ENCODE results near the gene MANEAL. TPM values are rescaled to one million over a fixed set of nuclear protein-coding genes. Genes with fewer than 3 reads are reported as not detected.

Gene MANEAL
- total and polyA plus RNA-seq, 2 of the 13 experiments (the other 11 are each of a cell fraction or from before 2014, with no cell fraction given) = 20.8 to 26.4 TPM

DNA sequence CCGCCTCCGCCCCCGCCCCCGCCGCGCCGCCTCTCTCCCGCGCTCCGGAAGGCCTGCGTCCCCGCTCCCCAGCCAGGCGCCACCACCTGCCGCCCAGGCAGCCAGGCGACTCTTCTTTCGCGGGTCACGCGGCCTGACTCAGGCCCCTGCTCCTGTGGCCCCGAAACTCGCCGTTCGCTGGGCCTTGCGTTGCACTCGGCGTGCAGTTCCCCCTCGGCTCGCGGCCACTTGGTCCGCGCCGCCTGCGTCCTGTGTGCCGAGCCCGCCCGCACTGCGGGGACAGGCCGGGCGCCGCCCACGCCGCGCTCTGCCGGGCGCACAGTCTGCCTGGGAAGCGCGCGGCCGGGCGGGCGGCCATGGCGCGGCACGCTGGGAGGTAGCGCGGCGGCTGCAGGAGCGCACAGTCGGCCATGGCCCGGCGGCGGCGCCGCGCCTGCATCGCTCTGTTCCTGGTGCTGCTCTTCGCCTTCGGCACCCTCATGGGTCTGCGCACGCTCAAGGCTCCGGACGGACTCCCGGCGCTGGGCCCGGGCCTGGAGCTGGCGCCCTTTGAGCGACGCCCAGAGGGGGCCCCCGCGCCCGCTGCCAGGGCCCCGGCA, at the start of gene MANEAL (continued):
- TF ChIP-seq PATZ1 (CRISPR knock-in tag; IDR thresholded peaks at IDR 0.05) (peak; percentile 71), CHD4 (IDR thresholded peaks at IDR 0.05; ENCODE audit: borderline replicate concordance, low read length) (no peak), EED (CRISPR knock-in tag; IDR thresholded peaks at IDR 0.05) (no peak), BRCA1 (CRISPR knock-in tag; IDR thresholded peaks at IDR 0.05) (no peak), MXD3 (CRISPR knock-in tag; IDR thresholded peaks at IDR 0.05) (no peak), ZNF232 (CRISPR knock-in tag; IDR thresholded peaks at IDR 0.05; ENCODE audit: borderline replicate concordance) (no peak), KDM4B (CRISPR knock-in tag; IDR thresholded peaks at IDR 0.05) (no peak), PHB2 (IDR thresholded peaks at IDR 0.05; ENCODE audit: partially characterized antibody) (no peak), RXRA (CRISPR knock-in tag; IDR thresholded peaks at IDR 0.05) (no peak), DR1 (CRISPR knock-in tag; IDR thresholded peaks at IDR 0.05) (no peak; the same call in 1 of the 2 replicates), ZNF263 (CRISPR knock-in tag; IDR thresholded peaks at IDR 0.05) (peak; percentile 29; the same call in 1 of the 2 replicates), ZNF343 (CRISPR knock-in tag; IDR thresholded peaks at IDR 0.05) (no peak), ZBTB37 (CRISPR knock-in tag; IDR thresholded peaks at IDR 0.05) (no peak), ZNF775 (CRISPR knock-in tag; IDR thresholded peaks at IDR 0.05; ENCODE audit: borderline replicate concordance) (no peak), PLRG1 (conservative IDR thresholded peaks at IDR 0.05) (no peak), ZNF496 (CRISPR knock-in tag; IDR thresholded peaks at IDR 0.05; ENCODE audit: insufficient replicate concordance) (no peak), NCOA2 (CRISPR knock-in tag; IDR thresholded peaks at IDR 0.05) (no peak; the same call in 1 of the 2 replicates), ZNF850 (CRISPR knock-in tag; conservative IDR thresholded peaks at IDR 0.05) (0 out of 2 replicates have a peak, but pooled peaks have one; percentile 49), TSC22D2 (CRISPR knock-in tag; IDR thresholded peaks at IDR 0.05; ENCODE audit: borderline replicate concordance) (no peak), RFX3 (CRISPR knock-in tag; IDR thresholded peaks at IDR 0.05) (no peak)
- TF ChIP-seq, protein P1, sequence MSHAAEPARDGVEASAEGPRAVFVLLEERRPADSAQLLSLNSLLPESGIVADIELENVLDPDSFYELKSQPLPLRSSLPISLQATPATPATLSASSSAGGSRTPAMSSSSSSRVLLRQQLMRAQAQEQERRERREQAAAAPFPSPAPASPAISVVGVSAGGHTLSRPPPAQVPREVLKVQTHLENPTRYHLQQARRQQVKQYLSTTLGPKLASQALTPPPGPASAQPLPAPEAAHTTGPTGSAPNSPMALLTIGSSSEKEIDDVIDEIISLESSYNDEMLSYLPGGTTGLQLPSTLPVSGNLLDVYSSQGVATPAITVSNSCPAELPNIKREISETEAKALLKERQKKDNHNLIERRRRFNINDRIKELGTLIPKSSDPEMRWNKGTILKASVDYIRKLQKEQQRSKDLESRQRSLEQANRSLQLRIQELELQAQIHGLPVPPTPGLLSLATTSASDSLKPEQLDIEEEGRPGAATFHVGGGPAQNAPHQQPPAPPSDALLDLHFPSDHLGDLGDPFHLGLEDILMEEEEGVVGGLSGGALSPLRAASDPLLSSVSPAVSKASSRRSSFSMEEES (CRISPR knock-in tag; IDR thresholded peaks at IDR 0.05) = no peak
- TF ChIP-seq, protein P2, sequence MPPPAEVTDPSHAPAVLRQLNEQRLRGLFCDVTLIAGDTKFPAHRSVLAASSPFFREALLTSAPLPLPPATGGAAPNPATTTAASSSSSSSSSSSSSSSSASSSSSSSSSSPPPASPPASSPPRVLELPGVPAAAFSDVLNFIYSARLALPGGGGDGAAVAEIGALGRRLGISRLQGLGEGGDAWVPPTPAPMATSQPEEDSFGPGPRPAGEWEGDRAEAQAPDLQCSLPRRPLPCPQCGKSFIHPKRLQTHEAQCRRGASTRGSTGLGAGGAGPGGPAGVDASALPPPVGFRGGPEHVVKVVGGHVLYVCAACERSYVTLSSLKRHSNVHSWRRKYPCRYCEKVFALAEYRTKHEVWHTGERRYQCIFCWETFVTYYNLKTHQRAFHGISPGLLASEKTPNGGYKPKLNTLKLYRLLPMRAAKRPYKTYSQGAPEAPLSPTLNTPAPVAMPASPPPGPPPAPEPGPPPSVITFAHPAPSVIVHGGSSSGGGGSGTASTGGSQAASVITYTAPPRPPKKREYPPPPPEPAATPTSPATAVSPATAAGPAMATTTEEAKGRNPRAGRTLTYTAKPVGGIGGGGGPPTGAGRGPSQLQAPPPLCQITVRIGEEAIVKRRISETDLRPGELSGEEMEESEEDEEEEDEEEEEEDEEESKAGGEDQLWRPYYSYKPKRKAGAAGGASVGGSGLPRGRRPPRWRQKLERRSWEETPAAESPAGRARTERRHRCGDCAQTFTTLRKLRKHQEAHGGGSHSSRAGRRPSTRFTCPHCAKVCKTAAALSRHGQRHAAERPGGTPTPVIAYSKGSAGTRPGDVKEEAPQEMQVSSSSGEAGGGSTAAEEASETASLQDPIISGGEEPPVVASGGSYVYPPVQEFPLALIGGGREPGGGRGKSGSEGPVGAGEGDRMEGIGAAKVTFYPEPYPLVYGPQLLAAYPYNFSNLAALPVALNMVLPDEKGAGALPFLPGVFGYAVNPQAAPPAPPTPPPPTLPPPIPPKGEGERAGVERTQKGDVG (CRISPR knock-in tag; IDR thresholded peaks at IDR 0.05; ENCODE audit: borderline replicate concordance) = no peak

All from HepG2 (cell line).